ENCODE results near the gene ATG3.

- TF ChIP-seq POLR2AphosphoS5 (IDR thresholded peaks at IDR 0.05), result no peak
- no peak for TF ChIP-seq CTCF (IDR thresholded peaks at IDR 0.05)
- no peak for TF ChIP-seq POLR2A (IDR thresholded peaks at IDR 0.05)
- TF ChIP-seq EP300 (IDR thresholded peaks at IDR 0.05; ENCODE audit: low read depth), result no peak
Observed at GRCh38 chr3:112594856-112595255, 33.1 kb upstream of the ATG3 start.

Measured in transverse colon (tissue), 4 donors.